NT2/D1 (cell line): ENCODE measurements around the gene KIR3DL1.
"Not testable (repeated sequence)": the region's sequence is repeated elsewhere in the genome, so short reads cannot be mapped to it uniquely, and the experiment has no call there.

Experiments used
- DNase-seq: peaks from one replicate; pipeline ENCODE4 v3.0.0-alpha.2; 2011; ENCODE audit warnings: low read depth, low spot score
- H3K27me3 ChIP-seq: 2 replicates; pipeline ENCODE4 v1.6.0; 2011; ENCODE audit warnings: mild to moderate bottlenecking; ENCODE audit not compliant: insufficient read length, insufficient read depth
- H3K36me3 ChIP-seq: 2 replicates; pipeline ENCODE4 v1.6.1; 2011; ENCODE audit warnings: mild to moderate bottlenecking, low read length, mixed read lengths; ENCODE audit not compliant: insufficient read depth, insufficient read length
- H3K4me1 ChIP-seq: 2 replicates; pipeline ENCODE4 v1.5.1; 2011; ENCODE audit not compliant: insufficient read depth, insufficient read length
- H3K4me3 ChIP-seq: 2 replicates; pipeline ENCODE4 v1.5.1; 2011; ENCODE audit warnings: low read depth; ENCODE audit not compliant: insufficient read length
- H3K9ac ChIP-seq: 2 replicates; pipeline ENCODE4 v1.6.0; 2011; ENCODE audit warnings: low read depth; ENCODE audit not compliant: insufficient read length
- H3K9me3 ChIP-seq: 2 replicates; pipeline ENCODE4 v1.5.1; 2011; ENCODE audit warnings: mild to moderate bottlenecking, low read length; ENCODE audit not compliant: insufficient read depth

KIR3DL1 gene

GRCh38 chr19:54816251-54816650 is at the start of gene KIR3DL1:
KIR3DL1 (plus strand) TSS chr19:54816468.
- not testable (repeated sequence) for DNase-seq, H3K4me3 ChIP-seq, H3K9ac ChIP-seq, H3K4me1 ChIP-seq, H3K9me3 ChIP-seq, H3K36me3 ChIP-seq
- peaks cover 24% of the 10 kb centered on the region for H3K27me3 ChIP-seq

GRCh38 chr19:54769646-54770045 is 46.6 kb upstream of the KIR3DL1 start, which contains the start of gene KIR2DL1:
KIR2DL1 (plus strand) TSS chr19:54769793; CDS start chr19:54769851, 58 bp downstream.
- DNase-seq, result not testable (repeated sequence)

GRCh38 chr19:54770511-54770910 is 45.8 kb upstream of the KIR3DL1 start:
- H3K36me3 ChIP-seq, H3K4me3 ChIP-seq, DNase-seq, H3K27me3 ChIP-seq, H3K4me1 ChIP-seq, H3K9me3 ChIP-seq, H3K9ac ChIP-seq: not testable (repeated sequence)

More at GRCh38 chr19:54769646-54770045, 46.6 kb upstream of the KIR3DL1 start, which contains the start of gene KIR2DL1:
- H3K4me3 ChIP-seq, H3K36me3 ChIP-seq, H3K27me3 ChIP-seq, H3K9ac ChIP-seq, H3K9me3 ChIP-seq, H3K4me1 ChIP-seq: not testable (repeated sequence)

- H3K36me3 ChIP-seq, H3K9ac ChIP-seq, DNase-seq, H3K27me3 ChIP-seq, H3K4me3 ChIP-seq, H3K9me3 ChIP-seq, H3K4me1 ChIP-seq: not testable (repeated sequence)
These were observed 45.0 kb upstream of the KIR3DL1 start for GRCh38 chr19:54771018-54771960.

- not testable (repeated sequence) for H3K9me3 ChIP-seq, H3K36me3 ChIP-seq, H3K4me3 ChIP-seq, H3K4me1 ChIP-seq, H3K27me3 ChIP-seq, DNase-seq, H3K9ac ChIP-seq
These were observed 43.6 kb upstream of the KIR3DL1 start for GRCh38 chr19:54772666-54773065.

- H3K4me1 ChIP-seq, H3K9me3 ChIP-seq, H3K4me3 ChIP-seq, H3K27me3 ChIP-seq, H3K9ac ChIP-seq, H3K36me3 ChIP-seq, DNase-seq: not testable (repeated sequence)
These were observed 41.0 kb upstream of the KIR3DL1 start for GRCh38 chr19:54775095-54775815.

- not testable (repeated sequence) for DNase-seq, H3K9ac ChIP-seq, H3K9me3 ChIP-seq, H3K27me3 ChIP-seq, H3K36me3 ChIP-seq, H3K4me1 ChIP-seq, H3K4me3 ChIP-seq
These were observed 40.4 kb upstream of the KIR3DL1 start for GRCh38 chr19:54775830-54776229.

- not testable (repeated sequence) for DNase-seq, H3K4me1 ChIP-seq, H3K9me3 ChIP-seq, H3K36me3 ChIP-seq, H3K9ac ChIP-seq, H3K4me3 ChIP-seq, H3K27me3 ChIP-seq
These were observed 38.4 kb upstream of the KIR3DL1 start for GRCh38 chr19:54777851-54778250.

GRCh38 chr19:54778896-54779295 is 37.4 kb upstream of the KIR3DL1 start:
- not testable (repeated sequence) for H3K27me3 ChIP-seq, H3K9me3 ChIP-seq, H3K9ac ChIP-seq, H3K4me3 ChIP-seq, DNase-seq, H3K4me1 ChIP-seq, H3K36me3 ChIP-seq

- H3K27me3 ChIP-seq, DNase-seq, H3K36me3 ChIP-seq, H3K4me3 ChIP-seq, H3K9ac ChIP-seq, H3K9me3 ChIP-seq, H3K4me1 ChIP-seq: not testable (repeated sequence)
These were observed 33.4 kb upstream of the KIR3DL1 start for GRCh38 chr19:54782916-54783315.

GRCh38 chr19:54786091-54786723 is 30.1 kb upstream of the KIR3DL1 start:
- H3K4me1 ChIP-seq, DNase-seq, H3K4me3 ChIP-seq, H3K9ac ChIP-seq, H3K36me3 ChIP-seq, H3K9me3 ChIP-seq: not testable (repeated sequence)
- peaks cover 19% of the 10 kb centered on the region for H3K27me3 ChIP-seq
